GM12873 (cell line): ENCODE data around the gene HOXB1.

Experiments
- CTCF ChIP-seq: IDR thresholded peaks from 2 replicates; pipeline ENCODE4 v1.5.1; 2012; ENCODE audit warnings: low read depth, mild to moderate bottlenecking, moderate library complexity, low read length, control low read depth; ENCODE audit not compliant: insufficient read depth; ENCODE audit errors: missing control alignments

The HOXB1 gene

GRCh38 chr17:48530208-48530886 is 464 bp downstream of the HOXB1 start:
- TF ChIP-seq CTCF, result no peak

- no peak for TF ChIP-seq CTCF
Observed at GRCh38 chr17:48529683-48530009, 1.2 kb downstream of the HOXB1 start.

GRCh38 chr17:48528936-48529682 is 1.7 kb downstream of the HOXB1 start:
- no peak for TF ChIP-seq CTCF

GRCh38 chr17:48528153-48528935 is 2.5 kb downstream of the HOXB1 start:
- no peak for TF ChIP-seq CTCF

- no peak for TF ChIP-seq CTCF
Observed at GRCh38 chr17:48527547-48527932, 3.3 kb downstream of the HOXB1 start.

- no peak for TF ChIP-seq CTCF
Observed at GRCh38 chr17:48526608-48527546, 3.9 kb downstream of the HOXB1 start.

- TF ChIP-seq CTCF, result no peak
Observed at GRCh38 chr17:48523010-48523409, 7.8 kb downstream of the HOXB1 start.
